SKM-1 treated with dmso at 0.1 percent for 144 hours (cell line): ENCODE data around the gene RNF144A.
"Not testable (repeated sequence)": the region's sequence is repeated elsewhere in the genome, so short reads cannot be mapped to it uniquely, and the experiment has no call there.

ENCODE experiments used
- DNase-seq: peaks from one replicate; lab custom pipeline; 2025; ENCODE audit not compliant: unreplicated experiment; lab: John Stamatoyannopoulos, UW

Gene RNF144A

DNA sequence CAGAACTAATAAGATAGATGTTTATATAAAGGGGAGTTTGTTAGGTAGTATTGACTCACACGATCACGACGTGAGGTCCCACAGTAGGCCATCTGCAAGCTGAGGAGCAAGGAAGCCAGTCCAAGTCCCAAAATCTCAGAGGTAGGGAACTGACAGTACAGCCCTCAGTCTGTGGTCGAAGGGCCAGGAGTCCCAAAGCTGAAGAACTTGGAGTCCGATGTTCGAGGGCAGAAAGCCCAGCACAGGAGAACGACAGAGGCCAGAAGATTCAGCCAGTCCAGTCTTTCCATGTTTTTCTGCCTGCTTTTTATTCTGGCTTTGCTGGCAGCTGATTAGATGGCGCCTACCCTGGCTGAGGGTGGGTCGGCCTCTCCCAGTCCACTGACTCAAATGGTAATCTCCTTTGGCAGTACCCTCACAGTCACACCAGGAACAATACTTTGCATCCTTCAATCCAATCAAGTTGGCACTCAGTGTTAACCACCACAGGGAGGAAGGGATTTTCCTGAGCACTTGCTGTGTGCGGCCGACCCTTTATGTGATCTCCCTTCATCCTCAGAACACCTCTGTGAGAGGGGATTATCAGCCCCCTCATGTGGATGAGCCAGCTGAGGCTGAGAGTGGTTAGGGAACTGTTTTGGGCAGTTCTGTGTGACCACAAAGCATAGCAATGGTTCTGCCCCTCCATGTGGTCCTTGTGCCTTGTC lies 78.3 kb downstream of the RNF144A start:
- no peak for DNase-seq

DNA sequence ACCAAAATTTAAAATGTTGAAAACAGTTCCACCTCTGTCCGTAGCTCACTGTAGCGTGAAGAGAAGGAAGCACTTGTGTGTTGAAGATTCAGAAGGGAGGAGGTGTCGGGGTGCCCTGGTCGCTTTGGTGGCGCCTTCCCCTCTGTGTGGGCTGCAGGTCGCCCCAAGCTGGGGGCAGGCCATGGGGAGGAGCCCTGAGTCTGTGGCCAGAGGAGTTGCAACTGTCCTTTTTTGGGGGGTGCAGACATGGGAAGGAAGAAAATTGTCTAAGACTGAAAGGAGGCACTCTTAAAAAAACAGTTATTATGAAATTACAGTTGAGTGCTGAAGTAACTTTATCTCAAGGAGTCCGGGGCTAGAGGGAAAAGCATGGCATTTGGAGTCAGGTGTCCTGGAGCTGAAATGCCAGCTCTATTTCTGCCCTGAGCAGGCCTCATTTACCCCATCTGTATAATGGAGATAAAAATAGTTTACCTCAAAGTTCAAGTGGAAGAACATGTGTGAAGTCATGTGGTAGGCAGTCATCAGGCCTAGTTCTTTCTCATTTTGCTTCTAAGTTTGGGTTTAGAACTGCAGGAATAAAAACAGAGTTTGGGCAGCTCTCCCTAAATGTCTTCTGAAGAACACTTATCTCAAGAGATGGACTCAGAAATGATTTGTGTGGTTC lies 82.1 kb downstream of the RNF144A start:
- DNase-seq: no peak

DNA sequence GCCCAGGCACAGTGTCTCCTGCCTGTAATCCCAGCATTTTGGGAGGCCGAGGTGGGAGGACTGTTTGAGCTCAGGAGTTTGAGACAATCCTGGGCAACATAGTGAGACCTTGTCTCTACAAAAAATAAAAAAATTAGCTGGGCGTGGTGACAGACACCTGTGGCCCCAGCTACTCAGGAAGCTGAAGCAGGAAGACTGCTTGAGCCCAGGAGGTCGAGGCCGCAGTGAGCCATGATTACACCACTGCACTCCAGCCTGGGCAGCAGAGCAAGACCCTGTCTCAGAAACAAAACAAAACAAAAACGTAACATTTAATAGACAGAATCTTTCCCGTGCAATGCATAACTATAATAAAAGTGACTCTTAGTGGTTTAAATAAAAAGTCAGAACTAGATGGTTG lies 84.2 kb downstream of the RNF144A start:
- not testable (repeated sequence) for DNase-seq

DNA sequence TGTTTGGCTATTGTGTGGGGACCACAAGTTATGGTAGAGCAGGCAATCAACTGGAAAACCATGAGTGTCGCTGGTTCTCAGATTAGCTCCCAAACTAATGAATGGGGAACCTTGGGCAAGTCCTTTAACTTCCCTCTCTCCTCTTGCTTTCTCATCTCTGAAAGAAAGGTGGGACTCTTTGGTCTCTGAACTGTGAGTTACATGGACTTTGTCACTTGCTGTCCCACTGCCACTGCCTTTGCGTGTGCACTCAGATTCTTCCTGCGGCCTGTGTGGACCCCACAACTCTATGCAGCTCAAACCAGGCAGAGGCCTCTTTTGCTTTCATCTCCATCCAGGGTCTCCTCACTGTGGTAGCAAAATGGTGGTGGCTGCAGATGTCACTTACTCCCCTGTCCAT lies 86.7 kb downstream of the RNF144A start:
- DNase-seq: no peak

DNA sequence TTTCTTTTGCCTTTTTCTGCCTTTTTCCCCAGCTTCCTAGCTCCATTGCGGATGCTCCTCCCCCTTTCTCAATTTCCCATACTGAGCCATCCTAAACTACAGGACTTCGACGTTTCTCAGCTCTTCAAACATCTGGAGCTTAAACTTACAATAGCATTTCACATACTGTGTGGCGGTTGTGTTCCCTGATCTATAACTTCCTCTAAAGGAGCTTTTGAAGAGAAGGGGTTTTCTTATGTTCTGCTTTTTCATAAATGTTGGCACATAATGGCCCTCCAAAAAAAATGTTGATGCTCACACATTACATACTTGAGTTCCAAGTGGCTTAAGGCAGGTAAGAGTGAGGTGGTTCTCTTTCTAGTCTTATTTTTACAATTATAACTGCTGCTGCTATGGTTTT lies 87.4 kb downstream of the RNF144A start:
- peak; percentile 94 for DNase-seq

DNA sequence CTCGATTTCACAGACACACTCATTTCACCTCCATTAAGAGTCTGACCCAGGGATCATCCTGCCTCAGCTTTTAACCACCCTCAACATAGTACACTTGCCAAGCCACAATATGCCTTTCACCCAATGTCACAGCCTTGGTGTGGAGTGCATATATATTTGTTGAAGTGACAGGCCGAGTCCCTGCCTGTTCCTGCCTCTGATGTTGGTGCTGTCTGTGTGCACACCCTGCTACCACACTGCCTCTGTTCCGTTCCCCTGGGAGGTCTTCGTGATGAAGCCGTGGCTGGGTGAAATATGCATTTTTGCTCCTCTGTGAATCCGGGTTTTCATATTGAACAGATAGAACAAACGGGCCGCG lies 90.3 kb downstream of the RNF144A start:
- no peak for DNase-seq

DNA sequence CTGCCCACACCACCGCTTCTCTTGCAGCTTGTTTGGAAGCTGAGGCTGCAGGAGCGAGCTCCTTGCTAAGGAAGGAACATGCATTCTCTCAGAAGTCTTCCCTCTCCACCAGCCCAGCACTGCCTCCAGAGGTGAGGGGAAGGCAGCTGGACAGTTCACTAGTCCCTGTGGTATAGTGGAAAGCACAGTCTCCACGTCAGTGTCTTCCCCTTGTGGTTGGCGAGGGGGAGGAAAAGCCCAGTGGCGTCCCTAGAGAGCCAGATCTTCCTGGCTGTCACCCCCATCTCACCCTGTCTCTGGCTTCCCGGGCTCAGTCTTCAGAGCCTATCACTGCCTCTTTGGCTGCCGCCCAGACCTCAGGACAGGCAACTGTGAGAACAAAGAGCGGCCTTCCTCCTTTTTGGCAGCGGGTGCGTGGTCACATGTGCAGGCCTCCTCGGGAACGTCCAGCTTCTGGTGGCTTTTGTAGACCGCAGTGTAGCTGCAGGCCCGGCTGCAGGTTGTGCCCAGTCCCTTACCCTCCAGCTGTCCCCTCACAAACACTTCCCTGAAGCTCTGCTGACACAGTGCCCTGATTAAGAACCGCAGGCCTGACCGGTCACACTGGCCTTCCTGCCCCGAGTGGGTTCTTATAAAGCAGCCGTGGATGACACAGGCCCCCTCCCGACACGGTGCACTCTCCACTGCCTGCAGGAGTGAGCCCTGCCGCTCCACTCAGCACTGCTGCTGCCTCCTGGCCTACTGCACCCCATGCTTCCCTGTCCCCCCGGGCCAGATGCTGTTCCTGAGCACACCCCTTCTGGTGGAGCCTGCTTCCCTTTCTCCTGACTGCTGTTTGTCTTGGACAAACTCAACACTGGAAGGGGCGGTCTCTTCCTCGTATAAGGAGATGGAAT lies 90.9 kb downstream of the RNF144A start:
- DNase-seq: peak; percentile 82

DNA sequence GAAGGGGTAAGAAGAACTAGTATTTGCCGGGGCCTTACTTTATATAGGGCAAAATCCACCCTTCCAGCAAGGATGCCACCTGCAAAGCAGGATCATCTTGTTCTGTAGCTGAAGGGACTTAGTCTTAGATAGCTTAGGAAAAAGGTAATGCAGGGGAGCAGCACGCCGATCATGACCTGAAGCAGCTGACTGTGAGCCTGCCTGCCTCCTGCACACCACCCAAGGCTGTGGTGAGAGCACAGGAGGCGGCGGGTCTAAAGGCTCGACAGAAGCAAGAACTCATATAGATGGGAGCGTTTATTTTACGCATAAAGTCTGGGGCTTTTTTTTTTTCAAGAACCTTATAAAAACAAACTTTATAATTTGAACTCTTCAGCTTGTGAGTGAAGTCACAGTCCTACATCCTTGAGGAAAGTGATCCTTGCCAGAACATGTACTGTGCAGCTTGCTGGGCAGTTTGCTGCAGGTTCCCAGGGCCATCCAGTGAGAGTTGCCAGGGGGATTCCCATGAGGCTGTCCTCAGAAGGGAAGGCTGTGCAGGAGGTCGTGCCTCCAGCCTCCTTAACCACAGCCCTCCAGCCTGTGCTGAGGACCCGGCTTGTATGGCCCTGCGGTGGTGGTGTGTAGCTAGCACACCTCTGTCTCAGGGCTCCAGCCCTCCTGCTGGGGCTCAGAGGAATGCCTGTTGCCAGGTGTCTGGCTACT lies 92.1 kb downstream of the RNF144A start:
- DNase-seq: no peak

DNA sequence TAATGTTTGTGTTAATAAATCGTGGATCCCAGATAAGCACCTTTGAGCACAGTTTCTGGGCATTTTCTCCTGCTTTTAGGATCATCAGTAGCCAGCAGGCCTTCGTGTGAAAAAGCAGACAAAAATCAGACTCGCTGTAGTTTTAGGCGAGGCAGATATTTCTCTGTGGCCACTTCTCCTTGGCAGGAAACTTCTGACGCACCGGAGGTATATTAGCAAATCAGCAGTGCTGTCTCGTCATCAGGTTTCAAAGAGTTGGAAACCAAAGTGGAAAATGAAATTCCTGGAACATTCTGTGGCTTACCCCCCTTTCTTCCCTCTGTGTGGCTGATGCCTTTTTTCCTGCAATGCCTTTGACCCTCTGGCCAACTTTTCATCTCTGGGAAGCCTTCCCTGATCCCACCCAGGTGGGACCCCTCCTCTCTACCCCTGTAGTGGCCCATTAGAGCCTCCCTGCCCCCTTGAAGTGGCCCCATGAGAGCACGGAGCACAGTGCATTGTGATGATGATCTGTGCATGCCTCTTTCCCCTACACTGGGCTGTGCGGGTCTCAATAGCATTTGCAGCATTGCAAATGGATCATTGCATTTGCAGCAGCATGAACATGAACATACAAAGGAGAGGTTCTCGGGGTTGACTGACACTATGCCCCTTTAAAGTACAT lies 93.3 kb downstream of the RNF144A start:
- DNase-seq: no peak

DNA sequence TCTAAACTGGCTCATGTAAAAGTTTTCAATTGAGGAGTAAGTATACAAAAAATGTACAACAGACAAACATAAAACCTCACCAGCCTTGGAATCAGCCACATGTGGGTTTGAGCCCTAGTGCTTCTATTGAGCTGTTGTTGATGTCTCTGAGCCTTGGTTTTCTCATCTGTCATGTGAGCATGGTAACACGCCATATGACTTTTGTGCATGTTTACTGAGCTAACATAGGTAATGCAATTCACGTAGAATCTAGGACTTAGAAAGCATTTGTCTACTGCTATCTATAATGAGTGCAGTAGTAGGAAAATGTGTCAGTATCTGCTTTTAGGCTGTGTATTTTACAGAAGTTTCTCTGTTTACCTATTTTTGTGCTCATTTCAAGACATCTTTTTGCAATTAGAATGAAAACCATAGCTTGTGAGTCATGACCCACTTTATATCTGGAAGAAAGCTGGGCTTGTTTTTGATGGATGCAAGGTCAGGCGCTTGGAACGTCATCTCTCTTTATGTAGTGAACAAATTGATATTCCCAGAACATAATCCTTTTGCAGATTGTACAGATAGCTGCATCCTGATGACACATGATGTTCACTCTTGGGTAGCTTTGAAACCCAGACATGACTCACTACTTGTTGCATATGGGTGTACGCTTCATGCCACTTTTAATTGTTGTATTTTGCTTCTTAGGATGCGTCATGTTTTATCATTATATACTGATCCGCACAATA lies 94.3 kb downstream of the RNF144A start:
- DNase-seq: no peak

DNA sequence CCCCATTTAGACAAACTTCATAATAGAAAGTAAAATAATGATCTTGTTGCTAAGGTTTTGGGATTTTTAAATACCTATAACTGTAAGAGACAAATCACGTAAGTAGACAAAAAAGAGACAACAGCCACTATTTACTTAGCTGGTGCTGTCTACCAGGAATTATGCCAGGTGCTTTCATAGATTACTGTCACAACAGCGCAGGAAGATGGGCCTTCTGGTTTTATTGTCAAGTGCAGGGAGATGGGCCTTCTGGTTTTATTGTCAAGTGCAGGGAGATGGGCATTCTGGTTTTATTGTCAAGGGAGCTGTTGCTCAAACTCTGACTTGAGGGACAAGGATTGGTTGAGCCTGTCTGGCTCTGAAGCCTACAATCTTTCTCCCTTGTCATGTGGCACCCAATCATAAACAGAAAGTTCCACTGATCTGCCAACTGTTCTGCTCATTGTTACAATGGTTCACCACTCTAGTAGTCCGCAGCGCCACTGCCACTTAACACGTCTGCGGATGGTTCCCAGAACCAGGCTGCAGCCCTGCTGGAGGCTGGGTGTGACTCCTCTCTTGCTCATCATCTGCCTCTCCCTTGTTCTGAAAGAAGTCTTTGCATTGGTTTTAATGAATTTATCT lies 95.0 kb downstream of the RNF144A start:
- DNase-seq: no peak

DNA sequence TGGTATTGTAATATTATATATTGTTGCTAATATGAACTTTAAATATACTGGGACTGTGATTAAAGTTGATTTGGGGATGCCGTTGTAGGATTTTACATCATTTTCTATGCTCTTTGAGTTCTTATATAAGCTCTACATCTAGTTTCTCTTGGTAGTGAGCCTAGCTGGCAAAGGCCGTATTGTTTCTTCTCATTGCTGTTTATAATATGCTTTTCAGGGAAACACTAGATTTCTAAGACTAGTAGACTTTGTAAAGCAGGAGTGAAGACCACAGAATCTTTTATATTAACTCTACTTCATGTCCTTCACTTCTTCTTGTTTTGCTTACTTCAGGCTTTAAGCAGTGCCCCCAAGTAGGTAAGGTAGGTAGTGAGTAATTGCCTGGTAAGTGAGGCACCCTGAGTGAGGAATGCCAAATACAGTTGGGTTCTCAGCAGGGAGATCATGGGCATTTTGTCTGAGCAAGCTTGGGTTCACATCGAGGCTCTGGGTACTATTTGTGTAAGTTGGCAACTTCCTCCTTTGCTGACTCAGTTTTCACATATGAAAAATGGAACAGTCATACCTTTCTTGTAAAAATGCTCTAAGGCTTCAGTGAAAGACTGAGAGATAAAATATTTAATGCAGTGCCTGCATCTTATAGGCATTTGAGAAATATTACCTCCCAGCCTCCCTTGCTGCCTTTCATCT lies 96.4 kb downstream of the RNF144A start:
- DNase-seq: no peak

DNA sequence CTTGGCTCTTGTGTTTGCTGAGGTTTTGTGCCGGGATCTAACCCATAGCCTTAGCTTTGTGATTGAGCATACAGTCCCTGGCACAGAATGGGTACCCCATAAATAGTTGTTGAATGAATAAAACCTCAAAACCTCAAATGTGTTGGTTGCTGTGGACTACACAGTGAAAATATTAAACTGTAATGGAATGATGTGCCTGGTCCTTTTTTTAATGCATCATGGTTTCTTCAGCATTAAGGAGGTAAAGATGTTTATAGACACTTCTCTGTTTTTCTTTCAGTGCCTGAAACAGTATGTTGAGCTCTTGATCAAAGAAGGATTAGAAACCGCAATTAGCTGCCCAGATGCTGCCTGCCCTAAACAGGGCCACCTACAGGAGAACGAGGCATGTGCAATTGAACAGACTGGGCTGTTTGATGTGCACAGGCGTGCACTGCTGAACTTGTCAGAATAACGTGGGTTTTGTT lies 97.0 kb downstream of the RNF144A start:
- DNase-seq: no peak

DNA sequence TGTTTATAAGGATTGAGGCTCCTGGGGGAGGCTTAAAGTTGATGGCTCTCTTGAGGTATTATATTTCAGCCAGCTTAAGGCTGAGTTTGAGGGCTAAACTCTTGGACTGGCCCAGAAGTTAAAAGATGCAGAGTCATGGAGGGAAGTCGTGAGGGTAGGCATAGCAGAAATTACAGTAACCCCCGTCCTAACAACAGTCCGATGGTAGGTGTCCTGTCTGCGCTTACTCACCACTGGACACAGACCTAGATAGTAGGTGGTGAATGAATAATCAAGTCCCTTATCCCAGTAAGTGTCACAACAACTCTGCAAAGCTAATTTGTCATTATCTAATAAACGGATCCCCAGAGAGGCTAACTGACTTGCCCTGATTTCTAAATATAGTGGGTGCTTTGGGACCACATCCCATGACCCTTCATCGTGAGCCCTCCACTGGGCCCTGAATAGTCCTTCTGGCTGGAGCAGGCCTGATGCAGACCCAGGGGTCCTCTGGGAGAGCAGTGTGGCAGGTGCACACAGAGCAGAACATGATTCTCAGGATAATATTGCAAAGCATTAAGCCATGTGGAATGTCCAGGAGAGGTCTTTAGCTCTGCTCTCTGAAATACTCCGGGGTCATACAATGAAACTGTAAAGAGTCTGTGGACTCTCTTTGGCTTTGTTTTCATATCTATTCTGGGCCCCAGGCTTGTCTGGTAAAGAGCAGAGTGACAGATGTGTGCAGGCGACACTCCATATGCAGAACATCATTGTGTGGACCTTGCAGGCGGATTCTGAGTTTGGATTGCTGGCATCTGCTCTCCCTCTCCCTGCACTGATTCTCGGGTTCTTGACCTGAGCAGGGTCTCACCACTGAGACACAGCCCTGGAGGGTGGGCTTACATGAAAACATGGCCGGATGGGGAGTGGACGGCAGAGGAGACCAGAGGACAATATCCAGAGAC lies 98.1 kb downstream of the RNF144A start:
- DNase-seq: no peak

DNA sequence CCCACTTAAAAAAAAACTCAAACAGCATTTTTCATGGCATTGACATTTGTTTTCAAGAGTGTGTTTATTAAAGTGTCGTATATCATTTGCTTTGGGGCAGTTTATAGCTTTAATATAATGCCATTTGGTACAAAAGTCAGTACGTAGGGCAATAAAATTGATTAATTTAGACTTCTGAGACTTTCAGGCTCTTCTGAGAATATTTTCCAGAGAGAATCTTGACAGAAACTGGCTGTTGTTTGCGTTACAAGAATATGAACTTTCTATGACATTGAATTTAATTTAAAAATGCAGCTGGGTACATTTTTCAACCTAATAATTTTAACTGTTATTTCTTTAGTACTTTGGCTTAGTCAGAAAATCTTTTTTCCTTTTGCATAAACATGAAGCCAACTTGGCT lies 98.9 kb downstream of the RNF144A start:
- no peak for DNase-seq

DNA sequence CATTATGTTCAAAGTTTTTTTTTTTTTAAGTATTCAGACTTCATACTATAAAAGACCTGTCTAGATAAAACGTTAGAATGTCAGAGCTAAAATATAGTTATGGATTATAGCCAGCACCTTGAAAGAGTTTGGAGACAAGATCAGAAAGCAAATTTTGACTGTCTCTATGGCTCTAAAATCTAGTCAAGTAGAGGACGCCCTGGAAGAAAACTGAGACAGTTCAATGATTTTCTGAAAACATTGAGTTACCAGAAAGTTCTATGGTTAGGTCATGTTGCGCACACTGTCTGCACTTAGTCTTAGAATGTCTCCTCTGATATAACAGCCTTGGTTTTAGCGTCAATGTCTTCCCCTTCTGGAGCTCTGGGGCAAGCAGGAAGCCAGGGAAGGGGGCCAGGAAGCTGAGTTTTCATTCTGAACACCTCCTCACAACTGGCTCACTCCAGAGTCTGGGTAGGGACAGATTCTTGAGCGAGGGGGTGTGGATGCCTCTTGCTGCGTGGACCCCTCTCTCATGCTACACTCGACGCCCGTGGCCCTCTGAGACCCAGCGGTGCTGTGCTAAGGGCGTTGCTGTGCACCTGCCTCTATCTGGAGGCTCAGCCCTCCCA lies 99.5 kb downstream of the RNF144A start:
- DNase-seq: no peak

DNA sequence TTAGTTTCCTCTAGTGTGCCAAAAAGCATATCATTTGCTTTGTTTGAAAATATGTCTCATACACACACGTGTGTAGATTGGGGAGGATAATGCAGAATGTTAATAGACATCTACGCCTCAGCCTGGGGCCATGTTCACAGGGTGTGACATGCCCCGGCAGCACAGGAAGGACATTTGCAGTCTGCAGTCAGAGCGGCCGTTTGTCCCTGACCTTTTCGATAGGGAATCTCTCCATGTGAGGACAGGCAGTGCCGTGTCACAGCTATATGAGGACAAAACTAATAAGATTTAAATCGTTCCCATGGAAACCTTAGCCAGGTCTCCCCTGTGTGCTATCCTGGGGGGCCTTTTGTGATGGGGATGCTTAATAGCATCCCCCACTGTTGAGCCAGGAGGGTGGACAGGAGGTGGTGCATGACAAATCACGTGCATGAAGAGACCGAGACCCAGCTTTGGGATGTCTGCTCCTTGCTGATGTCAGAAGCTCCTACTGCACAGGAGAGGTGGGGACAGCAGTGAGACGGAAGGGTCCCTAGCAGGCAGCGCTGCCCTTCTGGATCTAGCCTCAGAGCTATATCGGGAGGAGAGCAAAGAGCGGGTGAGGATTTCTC lies 100.6 kb downstream of the RNF144A start:
- no peak for DNase-seq
